T-cell (primary cell): Measurements from ENCODE around the gene CAPN13. TPM values are rescaled to one million over a fixed set of nuclear protein-coding genes. Genes with fewer than 3 reads are reported as not detected.

Experiments
- ATAC-seq, 4 experiments: fragments of 200-7000 bp in 3 of 4; fragments of 150-1000 bp in 1 of 4; cut with Tn5 transposase; replicated peaks in 1 of 4; 1 replicate in 3 of 4; 2 replicates in 1 of 4; pipeline ENCODE4 v1.10.0; 2021; ENCODE audit warnings: moderate library complexity in 3 of 4, mild to moderate bottlenecking in 2 of 4, moderate number of reproducible peaks in 1 of 4
- CTCF ChIA-PET, 2 donors: fragments of 300-600 bp; sonication (Branson Sonifier 250); formaldehyde crosslinking; loops; one replicate each; lab custom pipeline; 2022; ENCODE audit warnings: antibody characterized with exemption in 2 of 2; lab: Charles Lee
- POLR2A ChIA-PET, 2 donors: fragments of 300-600 bp; sonication (Branson Sonifier 250); formaldehyde crosslinking; loops; one replicate each; lab custom pipeline; 2022; ENCODE audit warnings: antibody characterized with exemption in 2 of 2; lab: Charles Lee
- DNase-seq, 35 experiments: peaks; one replicate each; pipeline versions ENCODE4 v3.0.0 to v3.0.0-alpha.2; 2013 to 2023
- H3K27ac ChIP-seq: one replicate; pipeline ENCODE4 v1.5.1; 2013; ENCODE audit warnings: low read length
- H3K27me3 ChIP-seq, 2 experiments: replicated peaks in 1 of 2; 1 replicate in 1 of 2; 2 replicates in 1 of 2; pipeline versions ENCODE4 v1.6.1 to v1.7.0; 2013; ENCODE audit warnings: low read length in 1 of 2, mixed read lengths in 1 of 2; ENCODE audit not compliant: control insufficient read depth in 2 of 2, insufficient read depth in 2 of 2; ENCODE audit errors: extremely low read depth in 1 of 2
- H3K36me3 ChIP-seq, 2 donors: 1 replicate in 1 of 2; 2 replicates in 1 of 2; pipeline versions ENCODE4 v1.6.1 to v1.7.0; 2013; ENCODE audit warnings: low read length in 1 of 2; ENCODE audit not compliant: control insufficient read depth in 2 of 2, insufficient read depth in 1 of 2; ENCODE audit errors: extremely low read depth in 1 of 2
- H3K4me1 ChIP-seq, 2 experiments: 1 replicate in 1 of 2; 2 replicates in 1 of 2; pipeline versions ENCODE4 v1.6.1 to v1.7.0; 2013; ENCODE audit warnings: low read length in 2 of 2, mixed read lengths in 1 of 2; ENCODE audit not compliant: insufficient read depth in 2 of 2, control insufficient read depth in 1 of 2; ENCODE audit errors: extremely low read depth in 1 of 2
- H3K4me3 ChIP-seq, 2 donors: 1 replicate in 1 of 2; 2 replicates in 1 of 2; pipeline versions ENCODE4 v1.5.1 to v1.7.0; 2013; ENCODE audit warnings: mild to moderate bottlenecking in 2 of 2, low read length in 1 of 2, moderate library complexity in 1 of 2; ENCODE audit not compliant: control insufficient read depth in 1 of 2; ENCODE audit errors: extremely low read depth in 1 of 2
- H3K9me3 ChIP-seq: 2 replicates; pipeline ENCODE4 v1.7.0; 2013
- H3K27ac Mint-ChIP-seq, 2 donors: one replicate each; pipeline ENCODE4 v1.8.0; 2020 to 2021; ENCODE audit warnings: mild to moderate bottlenecking in 2 of 2, mixed read lengths in 2 of 2
- H3K27me3 Mint-ChIP-seq, 2 donors: one replicate each; pipeline ENCODE4 v1.8.0; 2021 to 2022; ENCODE audit warnings: mixed read lengths in 2 of 2
- H3K36me3 Mint-ChIP-seq: one replicate; pipeline ENCODE4 v1.8.0; 2021; ENCODE audit warnings: mixed read lengths
- H3K4me1 Mint-ChIP-seq, 3 donors: one replicate each; pipeline ENCODE4 v1.8.0; 2020 to 2022; ENCODE audit warnings: mixed read lengths in 3 of 3, mild to moderate bottlenecking in 1 of 3
- H3K4me3 Mint-ChIP-seq, 3 donors: one replicate each; pipeline ENCODE4 v1.8.0; 2020 to 2022; ENCODE audit warnings: mild to moderate bottlenecking in 3 of 3, mixed read lengths in 3 of 3, moderate library complexity in 3 of 3
- H3K9me3 Mint-ChIP-seq, 3 donors: one replicate each; pipeline ENCODE4 v1.8.0; 2020 to 2022; ENCODE audit warnings: mixed read lengths in 3 of 3
- WGBS: methylation state at CpG from one replicate; pipeline ENCODE4 v1.1.5; 2013; ENCODE audit warnings: missing lambda C conversion rate; ENCODE audit not compliant: insufficient coverage; 5-methylcytosine and 5-hydroxymethylcytosine counted together
- total RNA-seq, 35 experiments: library from RNA in 6 of 35; stranded (reverse) in 6 of 35; fragments of 120-200 nt in 1 of 35; gene quantifications; one replicate each; pipeline versions ENCODE4 v1.2.1 to v1.2.4 and lab custom pipeline; 2013 to 2026

CAPN13 gene
- total RNA-seq, 5 donors from 2014 or later (not counting 1 experiment from before 2014, with no cell fraction given), result 0.16 TPM; not detected in 4

DNA sequence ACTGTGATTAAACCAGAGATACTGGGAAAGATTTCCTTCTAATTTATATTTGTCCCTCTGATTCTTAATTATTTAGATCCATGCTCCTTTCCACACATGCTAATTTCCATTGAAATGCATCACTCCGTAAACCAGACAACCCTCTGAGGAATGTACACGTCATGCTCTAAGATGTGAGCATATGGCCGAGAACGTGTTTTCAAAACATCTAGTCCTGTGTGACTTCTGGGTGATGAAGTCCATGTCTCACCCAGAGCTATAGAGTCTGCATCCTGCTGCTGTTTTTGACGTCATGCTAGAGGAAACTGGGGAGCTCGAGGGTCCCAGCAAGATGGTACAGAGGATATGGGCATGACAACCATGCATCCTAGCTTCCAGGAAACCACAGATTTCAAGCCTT, 53.6 kb downstream of the CAPN13 start:
- H3K4me1 Mint-ChIP-seq, result no peaks in the 10 kb centered on the region
- CTCF ChIA-PET, result no interaction called here
- Histone ChIP-seq H3K4me3 (no peak overlapping the region), H3K36me3 (no peaks in the 10 kb centered on the region), H3K9me3 (no peaks in the 10 kb centered on the region), H3K27ac (no peak overlapping the region), H3K27me3 (peaks cover 0 to 19% of the 10 kb centered on the region in 2 experiments), H3K4me1 (no peaks in the 10 kb centered on the region)
- no peak overlapping the region for H3K4me3 Mint-ChIP-seq
- peaks cover 22 to 35% of the 10 kb centered on the region in 2 donors for H3K27me3 Mint-ChIP-seq
- WGBS, result 74% methylated on average over 5 of the region's 6 CpGs
- ATAC-seq (no peak), DNase-seq (no peak)
- no peaks in the 10 kb centered on the region for H3K9me3 Mint-ChIP-seq
- no peak overlapping the region for H3K27ac Mint-ChIP-seq
- POLR2A ChIA-PET, result no interaction called here
- no peaks in the 10 kb centered on the region for H3K36me3 Mint-ChIP-seq

- Histone ChIP-seq H3K4me3 (no peak overlapping the region), H3K27me3 (peaks cover 0 to 14% of the 10 kb centered on the region in 2 experiments), H3K27ac (no peak overlapping the region), H3K4me1 (no peaks in the 10 kb centered on the region), H3K36me3 (no peaks in the 10 kb centered on the region), H3K9me3 (no peaks in the 10 kb centered on the region)
- ChIA-PET CTCF (no interaction called here), POLR2A (interaction anchor here in 1 of 2 donors (0.6 kb wide), 1 partner anchor 425 kb away, joined by 3 read pairs; no protein-coding TSS in a partner anchor)
- Mint-ChIP-seq H3K36me3 (no peaks in the 10 kb centered on the region), H3K27ac (no peak overlapping the region), H3K27me3 (peaks cover 25 to 41% of the 10 kb centered on the region in 2 donors), H3K4me3 (no peak overlapping the region), H3K4me1 (no peaks in the 10 kb centered on the region), H3K9me3 (no peaks in the 10 kb centered on the region)
- ATAC-seq, result no peak
- no peak for DNase-seq
- 70% methylated on average over 6 of the region's 6 CpGs for WGBS
These were observed 54.4 kb downstream of the CAPN13 start for GRCh38 chr2:30752811-30753210.

DNA sequence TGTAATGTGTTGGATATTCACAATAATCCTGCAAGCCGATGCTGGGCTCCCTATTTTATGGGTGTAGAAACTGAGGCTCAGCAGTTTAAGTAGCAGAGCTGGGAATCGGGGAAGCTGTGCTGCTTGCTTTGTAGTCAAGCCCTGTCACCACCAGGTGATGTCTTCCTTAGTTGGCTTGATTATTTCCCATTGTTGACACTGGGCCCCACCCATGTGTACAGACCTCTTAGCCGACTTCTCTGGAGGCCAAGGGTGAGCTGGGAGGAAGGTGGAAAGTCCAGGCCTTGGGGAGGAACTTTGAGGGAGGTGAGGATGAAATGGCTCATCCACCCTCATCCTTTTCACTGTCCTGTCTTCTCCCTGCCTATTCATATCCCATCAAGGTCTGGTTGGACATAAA, 60.0 kb downstream of the CAPN13 start:
- H3K27ac Mint-ChIP-seq, result no peak overlapping the region
- no peaks in the 10 kb centered on the region for H3K9me3 ChIP-seq
- H3K36me3 Mint-ChIP-seq, result no peaks in the 10 kb centered on the region
- no peaks in the 10 kb centered on the region for H3K36me3 ChIP-seq
- no peak overlapping the region for H3K4me3 ChIP-seq
- 92% methylated on average over 2 of the region's 3 CpGs for WGBS
- no peaks in the 10 kb centered on the region for H3K4me1 ChIP-seq
- ChIA-PET CTCF (no interaction called here), POLR2A (no interaction called here)
- H3K9me3 Mint-ChIP-seq, result no peaks in the 10 kb centered on the region
- H3K4me1 Mint-ChIP-seq, result no peaks in the 10 kb centered on the region
- no peak for ATAC-seq
- no peak overlapping the region for H3K27ac ChIP-seq
- H3K27me3 Mint-ChIP-seq, result peaks cover 10 to 18% of the 10 kb centered on the region in 2 donors
- peaks cover 0 to 3% of the 10 kb centered on the region in 2 experiments for H3K27me3 ChIP-seq
- no peak overlapping the region for H3K4me3 Mint-ChIP-seq
- no peak for DNase-seq

- H3K4me1 Mint-ChIP-seq, result no peaks in the 10 kb centered on the region
- DNase-seq (no peak), ATAC-seq (no peak)
- no peaks in the 10 kb centered on the region for H3K9me3 ChIP-seq
- no peak overlapping the region for H3K4me3 Mint-ChIP-seq
- H3K4me1 ChIP-seq, result no peaks in the 10 kb centered on the region
- WGBS, result 70% methylated on average over 2 of the region's 2 CpGs
- H3K9me3 Mint-ChIP-seq, result no peaks in the 10 kb centered on the region
- POLR2A ChIA-PET, result no interaction called here
- H3K36me3 Mint-ChIP-seq, result no peaks in the 10 kb centered on the region
- H3K27me3 ChIP-seq, result peaks cover 0 to 7% of the 10 kb centered on the region in 2 experiments
- CTCF ChIA-PET, result interaction anchor here in 1 of 2 donors (0.6 kb wide), 1 partner anchor 96 kb away, joined by 3 read pairs; no protein-coding TSS in a partner anchor
- H3K36me3 ChIP-seq, result no peaks in the 10 kb centered on the region
- no peak overlapping the region for H3K4me3 ChIP-seq
- peaks cover 11 to 15% of the 10 kb centered on the region in 2 donors for H3K27me3 Mint-ChIP-seq
- H3K27ac Mint-ChIP-seq, result no peak overlapping the region
- no peak overlapping the region for H3K27ac ChIP-seq
These were observed 62.4 kb downstream of the CAPN13 start for GRCh38 chr2:30744823-30745222.

GRCh38 chr2:30741576-30741975, 65.7 kb downstream of the CAPN13 start:
- Mint-ChIP-seq H3K4me3 (no peak overlapping the region), H3K9me3 (no peaks in the 10 kb centered on the region), H3K4me1 (no peaks in the 10 kb centered on the region), H3K36me3 (no peaks in the 10 kb centered on the region), H3K27ac (no peak overlapping the region), H3K27me3 (peaks cover 4% of the 10 kb centered on the region in 2 donors)
- no peak overlapping the region for H3K27ac ChIP-seq
- ChIA-PET CTCF (no interaction called here), POLR2A (no interaction called here)
- H3K9me3 ChIP-seq, result no peaks in the 10 kb centered on the region
- H3K27me3 ChIP-seq, result peaks cover 0 to 12% of the 10 kb centered on the region in 2 experiments
- WGBS, result 92% methylated on average over 4 of the region's 7 CpGs
- DNase-seq (no peak), ATAC-seq (no peak)
- no peaks in the 10 kb centered on the region for H3K36me3 ChIP-seq
- no peak overlapping the region for H3K4me3 ChIP-seq
- H3K4me1 ChIP-seq, result no peaks in the 10 kb centered on the region

DNA sequence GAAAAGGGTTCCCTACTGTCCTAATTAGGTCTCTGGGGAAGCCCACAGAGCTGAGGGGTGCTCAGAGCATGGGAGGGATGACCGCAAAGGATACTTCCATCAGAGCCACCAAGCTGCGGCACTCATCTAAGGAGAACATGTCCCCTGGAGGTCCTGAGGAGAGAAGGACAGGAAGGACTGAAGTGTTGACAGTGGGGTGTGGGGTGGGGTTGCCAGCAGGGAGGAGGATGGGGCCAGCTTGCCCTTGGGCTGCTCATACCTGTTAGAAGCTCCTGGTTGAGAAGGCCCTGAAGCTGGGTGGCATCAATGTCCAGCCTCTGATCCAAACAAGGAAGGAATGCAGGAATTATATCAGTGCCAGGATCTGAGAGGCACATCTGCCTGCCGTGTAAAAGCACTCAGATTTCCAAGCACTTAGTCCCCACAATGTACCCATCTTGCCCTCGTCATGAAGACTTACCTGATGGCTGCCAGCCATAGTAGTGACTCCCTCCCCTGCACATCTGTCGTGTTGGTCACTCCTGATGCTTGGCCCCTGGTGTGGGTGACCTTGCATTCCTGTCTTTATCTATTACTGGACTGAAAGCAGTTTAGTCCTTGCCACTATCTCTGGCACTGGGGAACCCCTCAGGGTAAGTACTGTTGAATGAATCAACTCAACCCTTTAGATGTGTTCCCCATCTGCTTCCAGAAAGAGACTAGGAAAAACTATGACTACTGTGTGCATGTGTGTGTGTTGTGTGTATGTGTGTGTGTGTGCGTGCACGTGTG, 68.9 kb downstream of the CAPN13 start:
- peaks cover 0 to 1% of the 10 kb centered on the region in 2 donors for H3K27me3 Mint-ChIP-seq
- 79% methylated on average over 3 of the region's 7 CpGs for WGBS
- POLR2A ChIA-PET, result no interaction called here

More for the DNA sequence above, 68.9 kb downstream of the CAPN13 start:
- ATAC-seq, result no peak
- Mint-ChIP-seq H3K27ac (no peak overlapping the region), H3K4me3 (no peak overlapping the region), H3K9me3 (no peaks in the 10 kb centered on the region), H3K36me3 (no peaks in the 10 kb centered on the region), H3K4me1 (no peaks in the 10 kb centered on the region)
- DNase-seq, result no peak
- Histone ChIP-seq H3K9me3 (no peaks in the 10 kb centered on the region), H3K36me3 (no peaks in the 10 kb centered on the region), H3K4me3 (no peak overlapping the region), H3K27ac (no peak overlapping the region), H3K4me1 (no peaks in the 10 kb centered on the region), H3K27me3 (peaks cover 0 to 20% of the 10 kb centered on the region in 2 experiments)
- CTCF ChIA-PET, result no interaction called here
